GM20431 (cell line): Measurements from ENCODE around the gene ATIC.
"Not testable (repeated sequence)": the region's sequence is repeated elsewhere in the genome, so short reads cannot be mapped to it uniquely, and the experiment has no call there.

Experiments
- in situ Hi-C: fragments of 300-500 bp; cut with MseI, MboI; formaldehyde crosslinking; loops from one replicate; pipeline ENCODE4 v1.15.0; 2020; ENCODE audit warnings: low sequenced_read_pairs; ENCODE audit not compliant: unreplicated experiment

Gene ATIC

DNA sequence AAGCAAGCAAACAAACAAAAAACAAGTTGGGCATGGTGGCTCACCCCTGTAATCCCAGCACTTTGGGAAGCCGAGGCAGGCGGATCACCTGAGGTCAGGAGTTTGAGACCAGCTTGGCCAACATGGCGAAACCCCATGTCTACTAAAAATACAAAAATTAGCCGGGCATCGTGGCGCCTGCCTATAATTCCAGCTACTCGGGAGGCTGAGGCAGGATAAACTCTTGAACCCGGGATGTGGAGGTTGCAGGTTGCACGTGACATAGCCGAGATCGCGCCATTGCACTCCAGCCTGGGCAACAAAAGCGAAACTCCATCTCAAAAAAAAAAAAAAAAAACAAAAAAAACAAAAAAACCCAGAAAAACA lies 617 bp upstream of the ATIC start:
- in situ Hi-C loops = not testable (repeated sequence)

- in situ Hi-C loops = no loop called here
Observed at GRCh38 chr2:215313255-215313613, 1.4 kb downstream of the ATIC start.

DNA sequence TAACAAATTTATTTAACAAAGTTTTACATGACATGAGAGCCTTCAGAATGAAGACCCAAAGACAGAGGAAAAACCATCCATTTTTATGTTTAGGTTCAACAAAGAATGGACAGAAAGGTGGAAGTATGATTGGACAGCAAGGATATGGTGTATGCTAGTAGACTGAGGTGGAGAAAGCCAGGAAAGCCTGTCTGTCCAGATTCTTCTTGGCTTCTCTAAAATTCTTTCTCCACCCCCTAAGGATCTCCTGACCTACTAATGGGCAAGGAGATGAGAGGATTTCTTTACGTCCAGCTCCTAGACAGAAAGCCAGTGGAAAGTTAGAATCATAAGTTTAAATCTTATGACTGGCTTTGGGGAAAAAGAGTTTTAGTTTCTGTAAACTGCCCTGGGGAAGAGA lies 3.0 kb downstream of the ATIC start:
- in situ Hi-C loops = no loop called here

- in situ Hi-C loops = no loop called here
Observed at GRCh38 chr2:215315301-215315700, 3.4 kb downstream of the ATIC start.

DNA sequence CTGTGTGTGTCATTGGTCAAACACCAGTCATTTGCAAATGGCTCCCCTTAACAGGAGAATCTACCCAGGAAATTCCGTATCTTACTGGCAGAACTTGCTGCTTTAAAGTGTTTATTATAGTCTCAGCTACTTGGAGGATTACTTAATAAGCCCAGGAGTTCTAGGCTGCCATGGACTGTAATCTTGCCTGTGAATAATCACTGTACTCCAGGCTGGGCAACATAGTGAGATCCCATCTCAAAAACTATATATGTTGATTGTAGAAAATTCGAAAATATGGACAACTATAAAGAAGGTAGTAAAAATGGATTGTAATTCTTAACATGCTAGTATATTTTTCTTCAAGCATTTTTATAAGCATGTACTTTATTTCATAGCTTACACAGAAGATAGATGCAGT lies 4.5 kb downstream of the ATIC start:
- in situ Hi-C loops = no loop called here

DNA sequence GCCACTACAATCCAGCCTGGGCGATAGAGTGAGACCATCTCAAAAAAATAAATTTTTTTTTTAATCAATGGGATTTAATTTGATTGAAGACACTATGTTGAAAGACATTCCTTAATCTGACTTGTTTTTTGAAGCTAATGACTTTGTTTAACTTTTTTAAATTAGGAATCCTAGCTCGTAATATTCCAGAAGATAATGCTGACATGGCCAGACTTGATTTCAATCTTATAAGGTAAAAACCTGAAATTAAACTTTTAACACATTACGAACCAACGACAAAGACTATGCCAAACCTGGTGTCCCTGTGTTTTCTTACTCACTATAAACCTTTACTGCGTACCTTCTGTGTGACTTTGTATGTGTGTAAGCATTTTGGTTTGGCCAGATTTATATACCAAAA lies 7.6 kb downstream of the ATIC start:
- in situ Hi-C loops = no loop called here

GRCh38 chr2:215320102-215320501 lies 8.2 kb downstream of the ATIC start:
- in situ Hi-C loops = no loop called here

DNA sequence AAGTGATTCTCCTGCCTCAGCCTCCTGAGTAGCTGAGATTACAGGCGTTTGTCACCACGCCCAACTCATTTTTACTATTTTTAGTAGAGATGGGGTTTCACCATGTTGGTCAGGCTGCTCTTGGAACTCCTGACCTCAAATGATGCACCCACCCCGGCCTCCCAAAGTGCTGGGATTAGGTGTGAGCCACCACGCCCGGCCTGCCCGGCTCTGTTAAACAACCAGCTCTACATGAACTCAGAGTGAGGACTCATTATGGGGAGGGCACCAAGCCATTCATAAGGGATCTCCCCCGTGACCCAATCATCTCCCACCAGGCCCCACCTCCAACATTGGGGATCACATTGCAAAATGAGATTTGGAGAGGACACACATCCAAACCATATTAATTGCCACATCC lies 8.8 kb downstream of the ATIC start:
- in situ Hi-C loops = no loop called here

- in situ Hi-C loops = no loop called here
Observed at GRCh38 chr2:215324811-215325210, 13.0 kb downstream of the ATIC start.

GRCh38 chr2:215328066-215328465 lies 16.2 kb downstream of the ATIC start:
- in situ Hi-C loops = no loop called here

DNA sequence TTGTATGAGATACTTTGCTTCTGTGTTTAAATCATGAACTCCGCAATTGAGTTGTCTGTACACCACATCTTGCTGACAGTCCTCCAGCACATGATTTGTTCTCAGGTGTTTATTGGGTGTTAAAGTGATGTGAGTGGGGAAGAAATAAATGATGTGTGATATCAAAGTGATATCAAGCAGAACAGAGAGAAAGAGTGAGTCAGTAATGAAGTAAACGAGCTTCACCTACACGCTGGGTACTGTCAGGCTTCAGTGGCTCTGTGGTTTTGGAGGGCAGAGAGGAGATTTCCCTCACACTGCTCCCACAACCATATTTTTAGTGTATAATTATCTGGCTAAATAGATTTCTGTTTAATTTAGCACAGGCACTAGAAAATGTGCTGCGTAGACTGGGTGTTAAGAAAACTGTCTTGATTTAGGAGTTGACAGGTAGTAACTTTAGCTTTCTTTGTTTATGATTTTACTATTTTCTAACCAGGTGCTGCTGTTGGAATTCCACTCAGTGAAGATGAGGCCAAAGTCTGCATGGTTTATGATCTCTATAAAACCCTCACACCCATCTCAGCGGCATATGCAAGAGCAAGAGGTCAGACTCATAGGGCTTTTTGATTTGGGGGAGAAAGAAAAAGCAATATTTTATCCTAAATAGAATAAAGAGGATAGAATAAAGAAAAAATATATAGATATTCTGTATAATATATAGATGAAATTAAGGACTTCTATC lies 21.2 kb downstream of the ATIC start:
- in situ Hi-C loops = no loop called here

DNA sequence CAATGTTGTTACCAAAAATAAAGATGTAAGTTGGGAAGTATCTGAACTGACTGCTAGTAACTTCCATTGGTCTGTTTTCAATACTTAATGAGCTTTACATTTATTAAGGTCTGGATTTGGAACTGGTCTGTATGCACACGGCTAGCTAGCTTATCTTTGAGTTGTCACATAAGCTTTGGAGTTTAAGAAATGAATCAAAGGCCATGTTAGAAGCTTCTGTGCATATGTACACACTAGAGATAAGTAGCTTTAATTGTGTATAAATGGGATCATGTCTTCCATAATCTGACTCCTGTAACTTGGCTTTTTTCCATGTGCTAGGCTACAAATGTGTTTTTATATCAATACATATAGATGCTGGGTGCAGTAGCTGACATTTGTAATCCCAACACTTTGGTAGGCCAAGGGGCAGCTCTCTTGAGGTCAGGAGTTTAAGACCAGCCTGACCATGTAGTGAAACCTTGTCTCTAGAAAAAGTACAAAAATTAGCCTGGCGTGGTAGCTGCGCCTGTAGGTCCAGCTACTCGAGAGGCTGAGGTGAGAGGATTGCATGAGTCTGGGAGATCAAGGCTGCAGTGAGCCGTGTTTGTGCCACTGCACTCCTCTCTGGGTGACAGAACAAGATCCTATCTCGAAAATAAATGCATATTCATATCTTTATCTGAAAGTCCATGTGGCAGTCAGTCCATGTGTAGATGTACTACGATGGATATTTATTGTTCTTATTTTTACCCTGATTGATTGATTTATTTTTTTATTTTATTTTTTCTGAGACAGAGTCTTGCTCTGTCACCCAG lies 27.2 kb downstream of the ATIC start:
- in situ Hi-C loops = no loop called here

DNA sequence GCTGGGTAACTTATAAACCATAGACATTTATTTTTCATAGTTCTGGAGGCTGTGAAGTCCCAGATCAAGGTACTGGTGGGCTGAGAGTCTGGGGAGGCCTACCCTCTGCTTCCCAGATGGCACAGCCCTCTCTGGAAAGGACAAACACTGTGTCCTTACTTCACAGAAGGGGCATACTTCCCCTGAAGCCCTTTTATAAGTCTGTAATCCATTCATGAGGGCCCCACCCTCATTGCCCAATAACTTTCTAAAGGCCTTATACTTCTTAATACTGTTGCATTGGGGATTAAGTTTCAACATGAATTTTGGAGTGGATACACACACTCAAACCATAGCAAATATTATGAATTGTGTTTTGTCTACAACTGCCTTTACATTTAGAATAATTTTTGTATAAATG lies 36.0 kb downstream of the ATIC start:
- in situ Hi-C loops = no loop called here

GRCh38 chr2:215352602-215353001 lies 40.7 kb downstream of the ATIC start:
- in situ Hi-C loops = no loop called here

DNA sequence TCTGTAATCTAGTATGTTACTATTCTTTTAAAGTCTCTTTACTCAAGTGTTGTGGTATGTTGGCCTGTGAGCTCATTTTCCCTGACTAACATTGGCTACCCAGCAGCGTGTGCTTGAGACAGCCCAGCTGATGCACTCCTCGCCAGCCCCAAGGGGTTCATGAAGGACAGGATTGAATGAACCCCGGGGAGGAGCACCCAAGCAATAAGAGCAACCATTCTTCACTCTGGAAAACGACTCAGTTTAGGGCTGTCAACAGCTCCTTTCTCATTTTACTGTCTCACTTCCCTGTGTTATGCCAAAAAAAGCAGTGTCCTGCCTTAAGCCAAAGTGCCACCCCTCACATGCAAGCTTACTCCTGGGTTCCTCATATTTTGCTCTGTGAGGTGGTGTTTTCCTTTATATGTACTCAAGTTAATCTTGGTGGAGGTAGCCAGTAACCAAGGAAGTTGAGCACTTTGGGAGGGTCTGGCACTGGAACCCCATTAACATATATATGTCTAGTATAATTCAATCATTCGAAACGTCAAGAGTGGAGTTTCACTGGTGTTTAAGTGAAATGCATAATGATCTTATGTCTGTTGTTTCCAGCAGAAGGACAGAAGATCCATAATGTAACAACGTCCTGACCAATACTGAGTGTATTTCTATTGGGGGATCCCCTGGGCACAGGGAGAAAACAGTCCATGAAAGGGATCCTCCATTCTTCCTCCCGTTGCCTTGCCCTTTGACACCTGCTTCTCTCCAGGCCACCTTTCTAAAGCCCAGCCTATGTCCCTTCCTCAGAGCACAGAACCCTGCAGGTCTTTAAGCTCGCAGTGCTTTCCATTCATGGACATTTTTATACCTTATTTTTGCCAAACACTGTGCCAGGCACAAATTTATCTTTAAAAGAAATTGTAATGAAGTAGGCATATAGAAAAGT lies 43.2 kb downstream of the ATIC start:
- in situ Hi-C loops = no loop called here

GRCh38 chr2:215355801-215356200 lies 43.9 kb downstream of the ATIC start:
- in situ Hi-C loops = no loop called here

- in situ Hi-C loops = no loop called here
Observed at GRCh38 chr2:215356334-215356947, 44.6 kb downstream of the ATIC start.

DNA sequence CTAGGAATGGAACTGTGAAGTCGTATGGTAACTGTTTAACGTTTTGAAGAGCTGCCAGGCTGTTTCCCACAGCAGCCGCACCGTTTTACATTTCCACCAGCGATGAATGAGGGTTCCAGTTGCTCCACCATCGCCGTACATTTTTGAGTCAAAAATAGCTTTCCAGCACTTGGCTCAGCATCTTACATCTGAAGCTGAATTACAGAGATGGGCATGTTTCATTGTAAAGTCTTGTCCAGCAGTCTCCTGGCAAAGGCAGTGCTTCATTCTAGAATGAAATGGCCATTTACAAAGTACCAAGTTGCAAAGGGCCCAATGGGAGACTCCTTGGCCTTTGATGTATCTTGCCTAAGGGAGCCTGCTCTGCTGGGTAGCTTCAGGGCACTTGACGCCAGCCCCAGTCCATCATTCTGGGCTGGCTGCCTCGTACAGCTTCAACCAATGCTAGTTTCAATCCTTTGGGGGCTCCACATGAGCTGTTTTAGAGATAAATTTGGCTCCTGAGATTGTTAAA lies 45.1 kb downstream of the ATIC start:
- in situ Hi-C loops = no loop called here

- in situ Hi-C loops = no loop called here
Observed at GRCh38 chr2:215357660-215358059, 45.8 kb downstream of the ATIC start.

DNA sequence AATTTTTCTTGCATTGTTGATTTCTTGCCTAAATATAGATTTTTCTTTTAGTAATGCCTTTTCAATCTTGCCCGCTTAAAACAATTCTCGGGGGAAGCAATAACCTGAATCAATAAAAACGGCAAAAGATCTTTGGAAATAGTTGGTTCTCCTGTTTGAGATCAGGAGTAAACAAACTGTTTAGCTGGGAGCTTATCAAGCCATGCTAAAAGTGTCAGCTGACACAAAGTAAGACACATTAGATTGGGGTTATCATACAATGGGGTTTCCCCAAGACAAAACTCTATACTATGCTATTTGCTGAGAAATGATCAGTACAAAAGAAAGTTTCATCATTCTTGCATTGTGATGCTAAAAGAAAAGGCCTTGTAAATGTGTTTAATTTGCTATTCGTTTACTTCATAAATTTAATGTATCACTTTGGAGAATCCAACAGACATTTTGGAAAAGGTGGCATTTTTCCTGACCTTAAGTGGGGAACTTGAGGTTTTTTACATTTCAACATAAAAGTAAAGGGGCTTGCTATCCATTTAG lies 46.5 kb downstream of the ATIC start:
- in situ Hi-C loops = no loop called here
